Osteocyte (in vitro differentiated cells): ENCODE measurements around the gene RELB. TPM values are rescaled to one million over a fixed set of nuclear protein-coding genes. Genes with fewer than 3 reads are reported as not detected.

Experiments
- DNase-seq: peaks from one replicate; pipeline ENCODE4 v3.0.0; 2021; ENCODE audit warnings: mixed read lengths; ENCODE audit not compliant: unreplicated experiment; ENCODE audit errors: extremely low spot score
- H3K27ac Mint-ChIP-seq: one replicate; pipeline ENCODE4 v1.8.0; 2021; ENCODE audit warnings: mild to moderate bottlenecking, mixed read lengths; ENCODE audit not compliant: unreplicated experiment
- H3K27me3 Mint-ChIP-seq: one replicate; pipeline ENCODE4 v1.8.0; 2021; ENCODE audit warnings: mixed read lengths; ENCODE audit not compliant: unreplicated experiment
- H3K36me3 Mint-ChIP-seq: one replicate; pipeline ENCODE4 v1.8.0; 2021; ENCODE audit warnings: mixed read lengths; ENCODE audit not compliant: unreplicated experiment
- H3K4me1 Mint-ChIP-seq: one replicate; pipeline ENCODE4 v1.8.0; 2021; ENCODE audit warnings: mixed read lengths; ENCODE audit not compliant: unreplicated experiment
- H3K4me3 Mint-ChIP-seq: one replicate; pipeline ENCODE4 v1.8.0; 2021; ENCODE audit warnings: mild to moderate bottlenecking, moderate library complexity, mixed read lengths; ENCODE audit not compliant: unreplicated experiment
- H3K9me3 Mint-ChIP-seq: one replicate; pipeline ENCODE4 v1.8.0; 2021; ENCODE audit warnings: mixed read lengths; ENCODE audit not compliant: unreplicated experiment
- CTCF ChIP-seq: fragments of 200-600 bp; sonication (generic); IDR thresholded peaks from 2 replicates; pipeline ENCODE4 v1.5.0; 2021; ENCODE audit warnings: antibody characterized with exemption, mild to moderate bottlenecking, moderate library complexity
- total RNA-seq: library from RNA; stranded (reverse); gene quantifications from 2 replicates; pipeline ENCODE4 v1.2.1, GENCODE V29; 2021

Gene RELB
- total RNA-seq, 1 donor from 2014 or later, result 15.1 TPM

- H3K27ac Mint-ChIP-seq, result no peak overlapping the region
- no peak for DNase-seq
- no peak overlapping the region for H3K4me3 Mint-ChIP-seq
Measured at GRCh38 chr19:45050036-45050435, 48.8 kb downstream of the RELB start.

GRCh38 chr19:45051929-45052579 is 50.8 kb downstream of the RELB start:
- no peak for TF ChIP-seq CTCF
- Mint-ChIP-seq H3K4me3 (no peak overlapping the region), H3K4me1 (peaks cover 4% of the 10 kb centered on the region), H3K27ac (no peak overlapping the region), H3K27me3 (no peaks in the 10 kb centered on the region), H3K9me3 (no peaks in the 10 kb centered on the region), H3K36me3 (peaks cover 24% of the 10 kb centered on the region)
- DNase-seq, result no peak

More at GRCh38 chr19:45050036-45050435, 48.8 kb downstream of the RELB start:
- H3K27me3 Mint-ChIP-seq, result no peaks in the 10 kb centered on the region
- H3K9me3 Mint-ChIP-seq, result no peaks in the 10 kb centered on the region
- no peak for TF ChIP-seq CTCF
- peaks cover 25% of the 10 kb centered on the region for H3K36me3 Mint-ChIP-seq
- H3K4me1 Mint-ChIP-seq, result peaks cover 4% of the 10 kb centered on the region

GRCh38 chr19:45056831-45057230 is 55.6 kb downstream of the RELB start:
- no peaks in the 10 kb centered on the region for H3K9me3 Mint-ChIP-seq
- H3K36me3 Mint-ChIP-seq, result peaks cover 51% of the 10 kb centered on the region
- no peak for TF ChIP-seq CTCF
- H3K4me1 Mint-ChIP-seq, result peaks cover 3% of the 10 kb centered on the region
- no peaks in the 10 kb centered on the region for H3K27me3 Mint-ChIP-seq
- H3K27ac Mint-ChIP-seq, result no peak overlapping the region
- H3K4me3 Mint-ChIP-seq, result no peak overlapping the region
- DNase-seq, result no peak

- Mint-ChIP-seq H3K4me3 (no peak overlapping the region), H3K27me3 (no peaks in the 10 kb centered on the region), H3K4me1 (peaks cover 3% of the 10 kb centered on the region), H3K9me3 (no peaks in the 10 kb centered on the region), H3K36me3 (peaks cover 48% of the 10 kb centered on the region), H3K27ac (no peak overlapping the region)
- TF ChIP-seq CTCF, result no peak
- DNase-seq, result no peak
Measured at GRCh38 chr19:45057444-45057843, 56.2 kb downstream of the RELB start.

- TF ChIP-seq CTCF, result no peak
- no peak for DNase-seq
- peaks cover 52% of the 10 kb centered on the region for H3K36me3 Mint-ChIP-seq
- H3K4me3 Mint-ChIP-seq, result no peak overlapping the region
- peaks cover 3% of the 10 kb centered on the region for H3K4me1 Mint-ChIP-seq
- H3K9me3 Mint-ChIP-seq, result no peaks in the 10 kb centered on the region
- no peak overlapping the region for H3K27ac Mint-ChIP-seq
- H3K27me3 Mint-ChIP-seq, result no peaks in the 10 kb centered on the region
Measured at GRCh38 chr19:45058622-45059159, 57.4 kb downstream of the RELB start.
